Pancreas (tissue), 10 donors: ENCODE measurements around the gene AGFG1. TPM values are rescaled to one million over a fixed set of nuclear protein-coding genes. Genes with fewer than 3 reads are reported as not detected.

Experiments used
- ATAC-seq, 4 donors: fragments of 200-7000 bp; cut with Tn5 transposase; one replicate each; pipeline versions ENCODE4 v1.8.0 to v1.9.1; 2020; ENCODE audit warnings: mild to moderate bottlenecking in 4 of 4, moderate library complexity in 4 of 4
- DNase-seq, 6 donors: peaks; one replicate each; pipeline ENCODE4 v3.0.0-alpha.2; 2020
- FAIRE-seq: peaks from 2 replicates; lab custom pipeline; 2012; peaks lifted over from hg19 to GRCh38; lab: Jason Lieb, UNC
- H3K27ac ChIP-seq, 4 donors: fragments of 200-600 bp; sonication (generic); 1 replicate in 3 of 4; 2 replicates in 1 of 4; pipeline versions ENCODE4 v1.5.0 to v1.8.0; 2020
- H3K27me3 ChIP-seq, 4 donors: fragments of 200-600 bp; one replicate each; pipeline ENCODE4 v1.8.0; 2021
- H3K36me3 ChIP-seq, 3 donors: fragments of 200-600 bp; sonication (generic) in 1 of 3; one replicate each; pipeline versions ENCODE4 v1.5.0 to v1.8.0; 2020 to 2021
- H3K4me1 ChIP-seq, 3 donors: fragments of 200-600 bp; one replicate each; pipeline ENCODE4 v1.8.0; 2021
- H3K4me3 ChIP-seq, 4 donors: fragments of 200-600 bp; sonication (generic) in 2 of 4; one replicate each; pipeline versions ENCODE4 v1.5.0 to v1.8.0; 2020 to 2021
- H3K9me3 ChIP-seq, 4 donors: fragments of 200-600 bp; one replicate each; pipeline ENCODE4 v1.8.0; 2021
- CTCF ChIP-seq, 4 donors: fragments of 200-600 bp; sonication (generic) in 3 of 4; IDR thresholded peaks; one replicate each; pipeline versions ENCODE4 v1.5.0 to v1.8.0; 2021; ENCODE audit warnings: antibody characterized with exemption in 4 of 4
- WGBS, 2 donors: extraction: QIAGEN DNeasy Blood & Tissue Kit; methylation state at CpG; one replicate each; pipeline ENCODE4 v1.1.7; 2013; 5-methylcytosine and 5-hydroxymethylcytosine counted together
- intact Hi-C, 3 donors: fragments of 100-400 bp; cut with DNase I; formaldehyde crosslinking; loops; one replicate each; pipeline versions ENCODE4 v1.11.1 to v1.14.2; 2022
- polyA plus RNA-seq, 2 donors: library from polyadenylated mRNA; stranded (reverse); fragments of 200-250 nt; gene quantifications; one replicate each; pipeline ENCODE4 v1.2.3, GENCODE V29; 2013
- total RNA-seq, 6 donors: library from RNA; stranded (reverse); fragmentation: NEBNext Ultra II Directional in 4 of 6; extraction: Animal tissue kit (Norgen Biotek cat#: 25700) in 4 of 6; gene quantifications; one replicate each; pipeline versions ENCODE4 v1.2.1 to v1.2.4, GENCODE V29; 2021 to 2023
- donor health status: healthy with polysubstance abuse.
- donor health status: DM: no; HTN: no; CAD: no; lungs with moderate emphysema.
- donor health status: DM: no; HTN: no; CAD: no.
- donor health status: control.
- donor health status: control.
- donor health status: Bipolar disorder and iron deficiency.
- donor health status: DM: yes; HTN: yes; CAD: no.
- donor health status: DM: no; HTN: no; CAD: no.
- donor health status: DM: no; HTN: no; CAD: no.
- donor health status: DM: yes; HTN: yes; CAD: no.

AGFG1 gene
- total and polyA plus RNA-seq, 8 donors: 9.0 to 39.7 (median 25.9) TPM

- no peak for TF ChIP-seq CTCF (IDR thresholded peaks at IDR 0.05)
- FAIRE-seq: no peak
- no peaks in the 10 kb centered on the region for H3K4me1 ChIP-seq
- no peaks in the 10 kb centered on the region for H3K9me3 ChIP-seq
- no peak for DNase-seq
- no peaks in the 10 kb centered on the region for H3K27me3 ChIP-seq
- no peak for ATAC-seq
- no peak overlapping the region for H3K4me3 ChIP-seq
- H3K27ac ChIP-seq: no peak overlapping the region
- intact Hi-C loops: no loop called here
- peaks cover 0 to 2% (median 0%) of the 10 kb centered on the region in 3 donors for H3K36me3 ChIP-seq
- 74 to 90% methylated on average over 2 of the region's 2 CpGs for WGBS, 2 donors
Observed at GRCh38 chr2:227433171-227433570, 38.8 kb upstream of the AGFG1 start.

- Histone ChIP-seq H3K4me1 (no peaks in the 10 kb centered on the region), H3K9me3 (no peaks in the 10 kb centered on the region), H3K27me3 (no peaks in the 10 kb centered on the region), H3K4me3 (no peak overlapping the region), H3K27ac (no peak overlapping the region), H3K36me3 (no peaks in the 10 kb centered on the region)
- no peak for TF ChIP-seq CTCF (IDR thresholded peaks at IDR 0.05)
- WGBS, 2 donors: 69 to 74% methylated on average over 7 of the region's 7 CpGs
- ATAC-seq (peak in 1 of 4 donors; percentile 43), FAIRE-seq (no peak), DNase-seq (no peak)
- intact Hi-C loops: no loop called here
Observed at GRCh38 chr2:227436436-227437174, 35.4 kb upstream of the AGFG1 start.

- Histone ChIP-seq H3K36me3 (no peaks in the 10 kb centered on the region), H3K27ac (no peak overlapping the region), H3K4me1 (no peaks in the 10 kb centered on the region), H3K9me3 (no peaks in the 10 kb centered on the region), H3K4me3 (no peak overlapping the region), H3K27me3 (no peaks in the 10 kb centered on the region)
- peak in 5 of 6 donors; percentile 68 to 87 (median 73) for DNase-seq
- no peak for TF ChIP-seq CTCF (IDR thresholded peaks at IDR 0.05)
- no peak for FAIRE-seq
- 55 to 58% methylated on average over 5 of the region's 5 CpGs for WGBS, 2 donors
- peak; percentile 67 to 95 (median 80) for ATAC-seq
- intact Hi-C loops: no loop called here
Observed at GRCh38 chr2:227439214-227439613, 32.7 kb upstream of the AGFG1 start.

GRCh38 chr2:227442639-227443038, 29.3 kb upstream of the AGFG1 start:
- no peak overlapping the region for H3K27ac ChIP-seq
- TF ChIP-seq CTCF (IDR thresholded peaks at IDR 0.05): no peak
- no peak overlapping the region for H3K4me3 ChIP-seq
- DNase-seq: no peak
- ATAC-seq: no peak
- 70 to 88% methylated on average over 1 of the region's 1 CpG for WGBS, 2 donors
- no peaks in the 10 kb centered on the region for H3K27me3 ChIP-seq
- no peaks in the 10 kb centered on the region for H3K4me1 ChIP-seq
- no peaks in the 10 kb centered on the region for H3K36me3 ChIP-seq
- intact Hi-C loops: no loop called here
- H3K9me3 ChIP-seq: no peaks in the 10 kb centered on the region
- no peak for FAIRE-seq

GRCh38 chr2:227443889-227444568, 27.9 kb upstream of the AGFG1 start:
- Histone ChIP-seq H3K36me3 (no peaks in the 10 kb centered on the region), H3K4me1 (no peaks in the 10 kb centered on the region), H3K27ac (no peak overlapping the region), H3K27me3 (no peaks in the 10 kb centered on the region), H3K4me3 (no peak overlapping the region), H3K9me3 (no peaks in the 10 kb centered on the region)
- 76 to 83% methylated on average over 12 of the region's 12 CpGs for WGBS, 2 donors
- no peak for TF ChIP-seq CTCF (IDR thresholded peaks at IDR 0.05)
- no peak for ATAC-seq
- no peak for FAIRE-seq
- no peak for DNase-seq
- intact Hi-C loops: no loop called here
